ENCODE measurements around the gene IGF1R. TPM values are rescaled to one million over a fixed set of nuclear protein-coding genes. Genes with fewer than 3 reads are reported as not detected.

IGF1R gene
- total RNA-seq, 2 experiments from 2014 or later, result 26.3 to 43.7 TPM

DNA sequence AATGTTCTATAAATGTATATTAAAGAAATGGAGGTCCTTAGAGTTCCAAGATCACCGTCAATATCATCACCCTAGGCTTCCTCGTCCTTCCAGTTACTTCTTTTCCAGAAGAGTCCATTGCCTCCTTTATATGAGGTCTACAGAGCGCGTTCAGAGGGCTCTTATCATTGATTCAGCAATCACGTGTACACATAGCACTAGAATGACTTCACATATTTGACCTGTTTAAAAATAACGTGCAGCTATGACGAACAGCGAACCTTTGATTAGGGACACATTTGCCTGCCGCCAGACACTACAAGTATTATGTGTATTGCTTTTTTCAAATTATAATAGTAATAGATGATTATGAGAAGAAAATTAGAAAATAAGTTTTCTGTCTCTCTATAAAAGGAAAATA, 26.0 kb downstream of the IGF1R start:
- Mint-ChIP-seq H3K4me1 (peaks cover 50% of the 10 kb centered on the region), H3K9me3 (ENCODE audit: low read depth) (no peaks in the 10 kb centered on the region), H3K27ac (no peak overlapping the region), H3K4me3 (no peak overlapping the region), H3K36me3 (ENCODE audit: low read depth) (peaks cover 5% of the 10 kb centered on the region), H3K27me3 (no peaks in the 10 kb centered on the region)
- DNase-seq, result no peak
- ChIA-PET CTCF (interaction anchor here (0.6 to 1.5 kb wide), 2 partner anchors 15 to 158 kb away, joined by 3 to 6 read pairs; no protein-coding TSS in a partner anchor), POLR2A (no interaction called here)
- intact Hi-C loops (cut with DNase I, micrococcal nuclease), result no loop called here
- no peak for ATAC-seq

DNA sequence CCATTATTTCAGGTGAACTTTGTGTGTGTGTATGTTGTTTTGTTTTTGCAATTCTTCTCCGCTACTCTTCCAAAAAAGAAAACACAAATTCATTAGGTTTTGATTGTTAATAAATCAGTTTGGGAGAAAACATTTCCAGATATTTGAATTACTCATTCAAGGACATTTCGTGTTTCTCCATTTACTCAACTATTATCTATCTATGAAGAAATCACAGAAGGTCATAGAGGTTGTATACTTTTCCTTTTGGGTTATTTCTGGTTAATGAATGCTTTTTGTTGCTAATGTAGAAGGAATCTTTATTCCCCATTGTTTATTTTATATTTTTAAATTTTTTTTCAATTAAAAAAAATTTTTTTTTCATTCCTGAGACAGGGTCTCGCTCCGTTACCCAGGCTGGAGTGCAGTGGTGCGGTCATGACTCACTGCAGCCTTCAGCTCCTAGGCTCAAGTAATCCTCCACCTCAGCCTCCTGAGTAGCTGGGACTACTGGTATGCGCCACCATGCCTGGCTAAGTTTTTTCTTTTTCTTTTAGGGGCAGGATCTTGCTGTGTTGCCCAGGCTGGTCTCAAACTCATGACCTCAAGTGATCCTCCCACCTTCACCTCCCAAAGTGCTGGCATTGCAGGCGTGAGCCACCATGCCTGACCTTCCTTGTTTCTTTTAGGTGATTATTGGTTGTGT, 28.4 kb downstream of the IGF1R start:
- ChIA-PET CTCF (no interaction called here), POLR2A (no interaction called here)
- ATAC-seq (no peak), DNase-seq (no peak)
- intact Hi-C loops (cut with DNase I, micrococcal nuclease), result no loop called here
- peaks cover 4% of the 10 kb centered on the region for H3K36me3 Mint-ChIP-seq (ENCODE audit: low read depth)
- no peaks in the 10 kb centered on the region for H3K9me3 Mint-ChIP-seq (ENCODE audit: low read depth)
- no peak overlapping the region for H3K4me3 Mint-ChIP-seq
- no peak overlapping the region for H3K27ac Mint-ChIP-seq
- H3K4me1 Mint-ChIP-seq, result peaks cover 38% of the 10 kb centered on the region
- no peaks in the 10 kb centered on the region for H3K27me3 Mint-ChIP-seq

DNA sequence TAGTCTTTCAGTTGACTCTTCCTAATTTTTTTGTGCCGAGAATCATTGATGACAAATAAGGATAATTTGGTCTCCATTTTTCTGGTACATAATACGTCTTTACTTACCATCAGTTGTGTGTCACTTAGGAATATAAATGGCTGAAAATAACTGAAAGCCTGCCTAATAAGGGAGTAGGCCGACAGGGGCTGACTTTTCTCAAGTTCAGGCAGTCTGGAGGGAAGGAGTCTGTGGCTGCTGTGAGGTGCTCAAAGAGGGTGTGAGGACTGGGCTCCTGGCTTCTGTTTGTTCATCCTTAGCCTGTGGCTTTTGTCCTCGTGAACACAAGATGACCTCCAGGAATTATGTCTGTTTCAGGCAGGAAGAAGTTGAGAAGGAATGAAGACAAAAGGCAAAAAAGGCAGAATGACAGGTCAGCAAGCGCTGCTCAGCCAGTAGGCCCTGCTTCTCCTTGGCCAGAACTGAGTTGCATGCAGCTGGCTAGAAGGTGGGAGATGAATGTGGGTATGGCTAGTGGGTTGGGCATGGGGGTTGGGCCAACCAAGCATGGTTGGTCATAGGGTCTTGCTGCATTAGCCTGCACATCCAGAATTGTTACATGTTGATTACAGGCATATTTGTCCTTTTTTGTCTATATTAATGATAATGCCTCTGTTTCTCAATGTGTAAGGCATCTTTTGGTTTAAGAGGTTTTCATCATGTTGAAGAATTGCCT, 29.2 kb downstream of the IGF1R start:
- Mint-ChIP-seq H3K9me3 (ENCODE audit: low read depth) (no peaks in the 10 kb centered on the region), H3K4me3 (no peak overlapping the region), H3K27me3 (no peaks in the 10 kb centered on the region), H3K4me1 (peaks cover 43% of the 10 kb centered on the region), H3K27ac (no peak overlapping the region), H3K36me3 (ENCODE audit: low read depth) (peaks cover 3% of the 10 kb centered on the region)
- intact Hi-C loops (cut with DNase I, micrococcal nuclease), result no loop called here
- no peak for ATAC-seq
- no peak for DNase-seq
- POLR2A ChIA-PET, result no interaction called here
- CTCF ChIA-PET, result no interaction called here

DNA sequence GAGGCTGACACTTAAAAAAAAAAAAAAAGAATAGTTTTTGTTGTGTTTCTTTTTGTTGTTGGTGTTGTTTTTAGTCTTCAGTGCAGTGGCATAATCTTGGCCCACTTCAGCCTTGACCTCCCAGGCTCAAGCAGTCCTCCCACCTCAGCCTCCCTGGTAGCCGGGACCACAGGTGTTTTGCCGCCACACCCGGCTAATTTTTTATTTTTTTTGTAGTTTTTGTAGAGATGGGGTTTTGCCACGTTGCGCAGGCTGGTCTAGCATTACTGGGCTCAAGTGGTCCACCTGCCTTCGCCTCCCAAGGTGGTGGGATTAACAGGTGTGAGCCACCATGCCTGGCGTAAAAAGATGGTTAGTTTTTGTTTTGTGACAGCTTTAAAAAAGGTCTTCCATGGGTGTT, 30.1 kb downstream of the IGF1R start:
- DNase-seq (no peak), ATAC-seq (no peak)
- Mint-ChIP-seq H3K27ac (no peak overlapping the region), H3K36me3 (ENCODE audit: low read depth) (peaks cover 3% of the 10 kb centered on the region), H3K4me3 (no peak overlapping the region), H3K27me3 (no peaks in the 10 kb centered on the region), H3K9me3 (ENCODE audit: low read depth) (no peaks in the 10 kb centered on the region), H3K4me1 (peaks cover 44% of the 10 kb centered on the region)
- CTCF ChIA-PET, result no interaction called here
- intact Hi-C loops (cut with DNase I, micrococcal nuclease), result no loop called here
- POLR2A ChIA-PET, result no interaction called here

DNA sequence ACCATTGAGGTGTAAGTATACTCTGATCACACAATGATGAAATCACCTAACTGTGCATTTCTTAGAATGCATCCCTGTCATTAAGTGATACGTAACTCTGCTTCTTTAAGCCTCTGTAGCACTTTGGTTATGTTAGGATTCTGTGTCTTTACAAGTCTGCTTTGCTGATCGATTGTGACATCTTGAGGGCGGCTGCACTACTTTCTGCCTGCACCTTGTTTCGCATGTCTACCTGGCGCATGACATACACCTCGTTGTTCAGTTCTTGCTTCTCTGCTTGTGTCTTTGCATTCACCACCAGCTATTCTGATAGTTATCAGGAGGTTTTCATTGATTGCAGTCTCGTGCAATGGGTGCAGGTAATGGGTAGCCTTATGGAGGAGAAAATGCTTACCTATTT, 32.7 kb downstream of the IGF1R start:
- ChIA-PET POLR2A (no interaction called here), CTCF (interaction anchor here (0.7 to 2.3 kb wide), 3 partner anchors 20 to 70 kb away, joined by 3 to 9 read pairs (median 4); no protein-coding TSS in a partner anchor)
- Mint-ChIP-seq H3K27me3 (no peaks in the 10 kb centered on the region), H3K36me3 (ENCODE audit: low read depth) (peaks cover 3% of the 10 kb centered on the region), H3K27ac (no peak overlapping the region), H3K4me3 (no peak overlapping the region), H3K9me3 (ENCODE audit: low read depth) (no peaks in the 10 kb centered on the region), H3K4me1 (peaks cover 56% of the 10 kb centered on the region)
- ATAC-seq (no peak), DNase-seq (no peak)
- intact Hi-C loops (cut with DNase I, micrococcal nuclease), result no loop called here

DNA sequence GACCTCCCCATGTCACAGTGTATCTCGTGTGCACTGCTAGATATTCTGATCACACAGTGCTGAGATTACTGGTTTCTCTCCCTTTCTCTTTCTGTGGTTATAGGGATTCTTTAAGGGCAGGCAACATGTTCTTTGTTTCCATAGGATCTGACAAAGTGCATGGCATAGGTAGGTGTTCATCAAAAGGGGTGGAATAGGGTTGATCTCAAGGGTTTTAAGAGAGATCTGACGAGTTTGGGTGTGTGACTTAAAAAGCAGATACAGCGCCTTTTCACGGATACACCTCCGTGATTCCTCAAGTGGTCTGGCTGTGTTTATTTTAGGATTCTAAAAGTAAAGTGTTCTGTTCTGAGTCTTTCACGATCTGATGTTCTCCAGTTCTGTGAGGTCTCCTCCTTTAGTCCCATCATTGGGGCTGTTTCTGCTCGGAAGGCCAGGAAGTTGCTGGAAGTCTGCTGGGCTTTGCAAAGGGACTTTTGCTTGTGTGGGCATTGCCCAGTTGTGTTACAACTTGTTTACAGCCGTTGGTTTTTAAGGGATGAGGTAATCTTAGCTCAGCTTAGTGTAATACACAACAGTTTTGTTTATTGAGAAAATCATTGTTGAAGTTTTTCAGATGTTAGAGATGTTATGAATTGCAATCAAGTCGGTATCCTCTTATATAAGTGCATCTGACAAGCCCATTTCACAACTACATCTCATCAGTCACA, 34.8 kb downstream of the IGF1R start:
- peak; percentile 12 for ATAC-seq
- Mint-ChIP-seq H3K36me3 (ENCODE audit: low read depth) (no peaks in the 10 kb centered on the region), H3K9me3 (ENCODE audit: low read depth) (no peaks in the 10 kb centered on the region), H3K27ac (no peak overlapping the region), H3K4me1 (peaks cover 64% of the 10 kb centered on the region), H3K4me3 (no peak overlapping the region), H3K27me3 (no peaks in the 10 kb centered on the region)
- ChIA-PET POLR2A (no interaction called here), CTCF (interaction anchor here (0.7 to 1.1 kb wide), 2 partner anchors 14 to 167 kb away, joined by 3 read pairs; no protein-coding TSS in a partner anchor)
- DNase-seq, result no peak
- intact Hi-C loops (cut with DNase I, micrococcal nuclease), result no loop called here

DNA sequence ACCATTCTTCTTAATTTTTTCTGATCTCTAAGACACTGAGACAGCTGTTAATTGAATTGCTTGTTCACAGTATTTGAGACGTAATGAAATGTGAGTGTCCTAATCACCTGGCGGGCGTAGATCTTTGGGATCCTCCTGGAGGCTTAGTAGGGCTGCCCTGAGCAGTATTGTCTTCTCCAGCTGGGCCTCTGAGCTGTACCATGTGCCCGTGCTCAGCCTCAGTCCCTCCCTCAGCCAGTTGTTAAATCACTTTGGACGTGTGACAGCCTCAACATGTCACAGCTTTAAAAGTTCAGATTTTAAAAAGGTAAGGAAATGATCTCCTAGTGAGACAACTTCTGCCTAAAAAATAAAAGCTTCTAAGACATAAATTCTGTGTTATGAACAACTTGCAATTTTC, 35.5 kb downstream of the IGF1R start:
- Mint-ChIP-seq H3K4me1 (peaks cover 70% of the 10 kb centered on the region), H3K4me3 (no peak overlapping the region), H3K9me3 (ENCODE audit: low read depth) (no peaks in the 10 kb centered on the region), H3K36me3 (ENCODE audit: low read depth) (no peaks in the 10 kb centered on the region), H3K27ac (no peak overlapping the region), H3K27me3 (no peaks in the 10 kb centered on the region)
- ChIA-PET POLR2A (no interaction called here), CTCF (interaction anchor here (0.9 kb wide), 1 partner anchor 15 kb away, joined by 3 read pairs; no protein-coding TSS in a partner anchor)
- DNase-seq (no peak), ATAC-seq (no peak)
- intact Hi-C loops (cut with DNase I, micrococcal nuclease), result no loop called here

DNA sequence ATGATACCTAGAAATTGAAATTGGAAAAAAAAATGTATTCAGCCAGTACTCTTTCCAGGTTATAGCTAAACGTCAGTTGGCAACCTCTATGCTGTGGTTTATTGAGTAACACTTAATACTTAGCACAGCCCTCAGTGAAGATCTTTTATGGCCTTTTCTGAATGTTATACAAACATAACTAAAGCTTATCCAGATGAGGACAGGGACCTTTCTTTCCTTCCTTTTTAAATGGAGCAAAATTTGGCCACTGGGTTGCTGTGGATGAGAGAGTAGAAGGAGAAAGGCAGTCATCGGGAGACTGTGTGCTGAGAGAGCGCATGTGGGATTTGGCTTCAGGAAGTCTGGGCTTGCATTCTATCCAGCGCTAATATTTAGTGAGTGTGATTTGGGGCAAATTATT, 36.1 kb downstream of the IGF1R start:
- POLR2A ChIA-PET, result interaction anchor here (0.6 kb wide), 1 partner anchor 20 kb away, joined by 6 read pairs; no protein-coding TSS in a partner anchor
- intact Hi-C loops (cut with DNase I, micrococcal nuclease), result no loop called here
- Mint-ChIP-seq H3K27ac (no peak overlapping the region), H3K27me3 (no peaks in the 10 kb centered on the region), H3K9me3 (ENCODE audit: low read depth) (no peaks in the 10 kb centered on the region), H3K4me3 (no peak overlapping the region), H3K4me1 (peaks cover 67% of the 10 kb centered on the region), H3K36me3 (ENCODE audit: low read depth) (no peaks in the 10 kb centered on the region)
- CTCF ChIA-PET, result interaction anchor here (0.9 kb wide), 1 partner anchor 16 kb away, joined by 3 read pairs; no protein-coding TSS in a partner anchor
- ATAC-seq (no peak), DNase-seq (no peak)

DNA sequence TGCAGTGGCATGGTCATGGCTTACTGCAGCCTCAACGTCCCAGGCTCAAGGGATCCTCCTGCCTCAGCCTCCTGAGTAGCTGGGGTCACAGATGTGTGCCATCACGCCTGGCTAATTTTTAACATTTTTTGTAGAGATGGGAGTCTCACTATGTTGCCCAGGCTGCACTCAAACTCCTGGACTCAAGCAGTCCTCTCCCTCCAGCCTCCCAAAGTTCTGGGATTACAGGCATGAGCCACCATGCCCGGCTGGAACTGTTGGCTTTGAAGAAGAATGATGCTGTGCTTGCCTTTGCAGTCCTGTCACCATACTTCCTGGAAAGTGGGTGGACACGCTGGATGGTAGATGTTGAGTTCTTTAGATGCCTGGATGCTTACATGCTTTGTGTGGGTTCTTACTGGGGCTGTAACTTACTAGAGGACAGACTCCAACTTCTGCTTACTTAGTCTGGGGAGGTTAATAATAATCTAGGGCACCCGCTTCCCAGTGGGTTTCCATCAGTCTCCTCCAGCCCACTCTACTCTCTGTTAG, 36.7 kb downstream of the IGF1R start:
- no peaks in the 10 kb centered on the region for H3K9me3 Mint-ChIP-seq (ENCODE audit: low read depth)
- peaks cover 67% of the 10 kb centered on the region for H3K4me1 Mint-ChIP-seq
- ChIA-PET CTCF (no interaction called here), POLR2A (interaction anchor here (0.6 kb wide), 1 partner anchor 19 kb away, joined by 6 read pairs; no protein-coding TSS in a partner anchor)
- H3K4me3 Mint-ChIP-seq, result no peak overlapping the region
- no peaks in the 10 kb centered on the region for H3K36me3 Mint-ChIP-seq (ENCODE audit: low read depth)
- DNase-seq (no peak), ATAC-seq (no peak)
- no peak overlapping the region for H3K27ac Mint-ChIP-seq
- intact Hi-C loops (cut with DNase I, micrococcal nuclease), result no loop called here
- H3K27me3 Mint-ChIP-seq, result no peaks in the 10 kb centered on the region

DNA sequence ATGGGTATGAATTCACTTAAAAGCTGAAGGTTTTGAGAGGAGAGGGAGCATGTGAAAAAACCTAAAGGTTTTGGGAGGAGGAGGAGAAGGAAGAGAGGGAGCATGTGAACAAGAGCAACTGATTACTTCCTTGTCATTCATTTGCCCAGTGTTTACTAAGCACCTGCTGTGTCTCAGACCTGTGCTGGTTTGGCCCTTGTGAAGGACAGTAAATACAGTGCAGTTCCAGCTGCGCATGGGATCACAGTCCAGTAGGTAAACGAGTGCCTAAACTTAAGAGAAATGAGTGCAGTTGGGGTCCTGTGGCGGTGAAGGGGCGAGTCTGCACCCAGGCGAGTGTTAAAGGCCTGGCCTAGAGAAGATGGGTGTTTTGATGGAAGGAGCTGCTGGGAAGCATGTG, 38.6 kb downstream of the IGF1R start:
- H3K4me1 Mint-ChIP-seq, result peaks cover 55% of the 10 kb centered on the region

DNA sequence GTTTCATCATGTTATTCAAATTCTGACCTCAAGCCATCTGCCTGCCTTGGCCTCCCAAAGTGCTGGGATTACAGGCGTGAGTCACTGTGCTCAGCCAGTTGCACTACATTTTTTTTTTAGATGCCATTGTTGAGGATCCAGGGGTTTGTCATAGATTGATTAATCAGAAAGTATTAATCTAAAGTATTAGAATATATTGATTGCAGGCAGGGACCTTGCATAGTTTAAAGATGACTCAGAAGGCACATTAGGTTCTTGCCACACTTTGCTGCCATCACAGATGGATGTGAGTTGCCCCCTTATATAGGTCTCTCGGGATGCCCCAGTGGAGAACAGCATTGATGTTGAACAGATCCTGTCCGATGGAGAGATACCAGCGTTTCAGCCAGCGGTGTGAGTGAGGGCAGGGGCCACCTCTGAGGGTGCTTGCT, 41.1 kb downstream of the IGF1R start:
- ATAC-seq, result no peak
- H3K27me3 Mint-ChIP-seq, result no peaks in the 10 kb centered on the region
- no peaks in the 10 kb centered on the region for H3K36me3 Mint-ChIP-seq (ENCODE audit: low read depth)
- H3K4me3 Mint-ChIP-seq, result no peak overlapping the region
- CTCF ChIA-PET, result no interaction called here
- H3K27ac Mint-ChIP-seq, result no peak overlapping the region
- no peak for DNase-seq
- H3K9me3 Mint-ChIP-seq (ENCODE audit: low read depth), result no peaks in the 10 kb centered on the region
- intact Hi-C loops (cut with DNase I, micrococcal nuclease), result no loop called here
- peaks cover 35% of the 10 kb centered on the region for H3K4me1 Mint-ChIP-seq
- POLR2A ChIA-PET, result no interaction called here

More for the DNA sequence above, 38.6 kb downstream of the IGF1R start:
- Mint-ChIP-seq H3K36me3 (ENCODE audit: low read depth) (no peaks in the 10 kb centered on the region), H3K27me3 (no peaks in the 10 kb centered on the region), H3K4me3 (no peak overlapping the region), H3K9me3 (ENCODE audit: low read depth) (no peaks in the 10 kb centered on the region), H3K27ac (no peak overlapping the region)
- intact Hi-C loops (cut with DNase I, micrococcal nuclease), result no loop called here
- ATAC-seq (no peak), DNase-seq (no peak)
- POLR2A ChIA-PET, result no interaction called here
- CTCF ChIA-PET, result no interaction called here

All from activated CD4-positive, alpha-beta T cell treated with anti-CD3 and anti-CD28 coated beads for 36 hours (primary cell).